Measurements from ENCODE around the gene DCUN1D2.

Gene DCUN1D2

GRCh38 chr13:113493315-113493951 lies 2.9 kb upstream of the DCUN1D2 start:
- Histone ChIP-seq H3K27me3 (no peaks in the 10 kb centered on the region), H3K36me3 (peaks cover 47% of the 10 kb centered on the region), H3K4me2 (no peak overlapping the region), H3K4me3 (no peak overlapping the region), H3K9me3 (peaks cover 15% of the 10 kb centered on the region), H3K27ac (no peak overlapping the region), H4K20me1 (peaks cover 56% of the 10 kb centered on the region), H3K4me1 (peaks cover 48% of the 10 kb centered on the region), H3K9ac (no peak overlapping the region)
- no peak for TF ChIP-seq Cebpa-rat (IDR thresholded peaks at IDR 0.05)

GRCh38 chr13:113491982-113492381 lies 1.5 kb upstream of the DCUN1D2 start:
- H3K9ac ChIP-seq: no peak overlapping the region

GRCh38 chr13:113491418-113491883 lies 940 bp upstream of the DCUN1D2 start:
- peak overlapping the region; percentile 87 for H3K27ac ChIP-seq
- peak overlapping the region; percentile 93 for H3K4me3 ChIP-seq
- peaks cover 66% of the 10 kb centered on the region for H4K20me1 ChIP-seq
- peak overlapping the region; percentile 95 for H3K4me2 ChIP-seq
- peaks cover 48% of the 10 kb centered on the region for H3K4me1 ChIP-seq
- peaks cover 36% of the 10 kb centered on the region for H3K36me3 ChIP-seq
- 0 out of 2 replicates have a peak, but pooled peaks cover 4% of the 10 kb centered on the region for H3K9me3 ChIP-seq
- H3K27me3 ChIP-seq: no peaks in the 10 kb centered on the region
- H3K9ac ChIP-seq: peak overlapping the region; percentile 92
- no peak for TF ChIP-seq Cebpa-rat (IDR thresholded peaks at IDR 0.05)

More at GRCh38 chr13:113491982-113492381, 1.5 kb upstream of the DCUN1D2 start:
- Histone ChIP-seq H3K4me1 (peaks cover 48% of the 10 kb centered on the region), H3K9me3 (peaks cover 7% of the 10 kb centered on the region; the same call in 1 of the 2 replicates), H4K20me1 (peaks cover 63% of the 10 kb centered on the region), H3K4me3 (peak overlapping the region; percentile 93), H3K27ac (no peak overlapping the region), H3K36me3 (peaks cover 41% of the 10 kb centered on the region), H3K27me3 (no peaks in the 10 kb centered on the region), H3K4me2 (peak overlapping the region; percentile 95)
- TF ChIP-seq Cebpa-rat (IDR thresholded peaks at IDR 0.05): no peak

- Histone ChIP-seq H3K4me1 (peaks cover 50% of the 10 kb centered on the region), H3K9me3 (no peaks in the 10 kb centered on the region), H3K27me3 (no peaks in the 10 kb centered on the region), H3K4me2 (peak overlapping the region; percentile 95), H4K20me1 (peaks cover 83% of the 10 kb centered on the region), H3K36me3 (peaks cover 19% of the 10 kb centered on the region), H3K27ac (peak overlapping the region; percentile 87), H3K9ac (peak overlapping the region; percentile 92), H3K4me3 (peak overlapping the region; percentile 93)
- no peak for TF ChIP-seq Cebpa-rat (IDR thresholded peaks at IDR 0.05)
Observed at GRCh38 chr13:113489549-113490495, 689 bp downstream of the DCUN1D2 start.

GRCh38 chr13:113489171-113489548 lies 1.4 kb downstream of the DCUN1D2 start:
- Histone ChIP-seq H3K4me2 (peak overlapping the region; percentile 95), H3K4me1 (peaks cover 54% of the 10 kb centered on the region), H4K20me1 (peaks cover 85% of the 10 kb centered on the region), H3K9ac (peak overlapping the region; percentile 92), H3K27ac (no peak overlapping the region), H3K4me3 (peak overlapping the region; percentile 93), H3K36me3 (peaks cover 13% of the 10 kb centered on the region; the same call in 1 of the 2 replicates), H3K27me3 (no peaks in the 10 kb centered on the region), H3K9me3 (no peaks in the 10 kb centered on the region)
- peak; percentile 8; the same call in 1 of the 2 replicates for TF ChIP-seq Cebpa-rat (IDR thresholded peaks at IDR 0.05)

DNA sequence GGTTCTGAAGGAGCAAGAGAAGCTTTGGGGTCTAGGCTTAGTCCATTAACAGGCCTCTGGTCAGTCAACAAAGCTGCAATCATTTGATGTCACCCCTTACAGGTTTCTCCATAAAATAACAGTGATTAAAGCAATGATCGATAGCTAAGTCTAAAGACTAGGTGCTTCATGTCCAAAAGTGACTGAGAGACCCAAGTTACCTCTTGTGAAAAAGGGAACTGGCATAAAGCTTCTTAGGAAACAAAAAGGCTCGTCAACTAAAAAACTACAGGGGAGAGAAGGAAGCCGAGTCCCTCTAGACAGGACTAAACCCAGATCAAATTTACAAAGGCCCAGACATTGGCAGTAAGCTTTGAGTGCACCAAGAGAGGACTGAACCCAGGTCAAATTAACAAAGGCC lies 2.2 kb downstream of the DCUN1D2 start:
- Histone ChIP-seq H3K9ac (peak overlapping the region; percentile 20; the same call in 1 of the 2 replicates), H3K27me3 (no peaks in the 10 kb centered on the region), H3K4me3 (no peak overlapping the region), H3K36me3 (peaks cover 15% of the 10 kb centered on the region), H3K4me2 (peak overlapping the region; percentile 95), H4K20me1 (peaks cover 85% of the 10 kb centered on the region), H3K4me1 (peaks cover 49% of the 10 kb centered on the region), H3K9me3 (no peaks in the 10 kb centered on the region), H3K27ac (no peak overlapping the region)
- no peak for TF ChIP-seq Cebpa-rat (IDR thresholded peaks at IDR 0.05)

DNA sequence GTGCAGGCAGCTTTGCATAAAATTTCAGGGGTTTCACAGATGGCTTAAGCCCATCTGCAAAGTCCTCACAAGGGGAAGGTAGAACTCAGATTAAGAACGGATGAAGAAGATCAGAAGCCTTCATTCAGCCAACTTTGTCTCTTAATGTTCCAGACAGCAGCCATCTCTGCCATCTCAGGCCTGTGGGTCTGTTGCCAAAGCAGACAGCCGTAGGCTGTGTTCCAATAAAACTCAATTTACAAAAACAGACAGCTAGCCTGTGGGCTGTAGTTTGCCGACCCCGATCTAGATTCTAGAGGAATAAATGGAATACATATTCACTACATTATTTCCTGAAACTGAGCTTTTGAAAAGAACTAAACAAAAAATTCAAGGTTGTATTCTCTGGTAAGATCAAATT lies 3.8 kb downstream of the DCUN1D2 start:
- peaks cover 33% of the 10 kb centered on the region for H3K4me1 ChIP-seq
- no peaks in the 10 kb centered on the region for H3K27me3 ChIP-seq
- no peak for TF ChIP-seq Cebpa-rat (IDR thresholded peaks at IDR 0.05)
- no peak overlapping the region for H3K27ac ChIP-seq
- H3K36me3 ChIP-seq: peaks cover 19% of the 10 kb centered on the region
- H3K9me3 ChIP-seq: no peaks in the 10 kb centered on the region
- no peak overlapping the region for H3K4me2 ChIP-seq
- H3K9ac ChIP-seq: no peak overlapping the region
- H4K20me1 ChIP-seq: peaks cover 84% of the 10 kb centered on the region
- H3K4me3 ChIP-seq: no peak overlapping the region

DNA sequence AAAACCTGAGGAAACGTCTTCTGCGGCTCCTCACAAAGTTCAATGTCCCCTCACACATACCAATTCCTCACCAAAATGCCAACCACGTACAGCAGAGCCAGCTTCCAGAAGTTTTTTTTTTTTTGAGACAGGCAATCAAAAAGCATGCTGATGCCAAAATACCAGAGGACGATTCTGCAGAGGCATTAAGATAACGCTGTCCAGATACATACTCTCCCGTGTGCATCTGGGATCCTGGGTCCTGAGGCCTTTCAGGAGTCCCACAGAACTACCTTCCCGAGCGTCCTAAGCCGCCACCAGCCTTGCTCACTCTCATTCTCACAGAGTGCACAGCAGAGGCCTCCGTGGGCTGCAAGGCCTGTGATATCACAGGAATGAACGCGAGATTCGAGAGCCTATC lies 5.0 kb downstream of the DCUN1D2 start:
- H3K27ac ChIP-seq: no peak overlapping the region
- peaks cover 20% of the 10 kb centered on the region for H3K36me3 ChIP-seq
- H3K4me3 ChIP-seq: no peak overlapping the region
- H4K20me1 ChIP-seq: peaks cover 80% of the 10 kb centered on the region
- no peak overlapping the region for H3K9ac ChIP-seq
- H3K9me3 ChIP-seq: no peaks in the 10 kb centered on the region
- peaks cover 29% of the 10 kb centered on the region for H3K4me1 ChIP-seq
- no peak for TF ChIP-seq Cebpa-rat (IDR thresholded peaks at IDR 0.05)
- no peak overlapping the region for H3K4me2 ChIP-seq
- H3K27me3 ChIP-seq: no peaks in the 10 kb centered on the region

GRCh38 chr13:113483504-113484293 lies 6.8 kb downstream of the DCUN1D2 start:
- peaks cover 38% of the 10 kb centered on the region for H3K36me3 ChIP-seq
- H3K4me2 ChIP-seq: no peak overlapping the region
- no peaks in the 10 kb centered on the region for H3K27me3 ChIP-seq
- no peak overlapping the region for H3K27ac ChIP-seq
- H4K20me1 ChIP-seq: peaks cover 65% of the 10 kb centered on the region
- no peak overlapping the region for H3K4me3 ChIP-seq
- peaks cover 16% of the 10 kb centered on the region for H3K4me1 ChIP-seq
- no peaks in the 10 kb centered on the region for H3K9me3 ChIP-seq
- H3K9ac ChIP-seq: no peak overlapping the region
- TF ChIP-seq Cebpa-rat (IDR thresholded peaks at IDR 0.05): no peak
